Neural cell (in vitro differentiated cells): ENCODE measurements around the gene MTRFR.

Experiments
- EZH2 ChIP-seq: fragments of 200-600, 300-800 bp; shearing (Covaris generic), sonication (generic); IDR thresholded peaks from 2 replicates; pipeline ENCODE4 v1.6.1; 2014; ENCODE audit warnings: antibody characterized with exemption, low read length, borderline replicate concordance, mild to moderate bottlenecking; ENCODE audit not compliant: insufficient read depth, poor library complexity, severe bottlenecking
- RAD21 ChIP-seq: fragments of 450-650 bp; conservative IDR thresholded peaks from 2 replicates; pipeline ENCODE4 v1.6.1; 2014; ENCODE audit warnings: antibody characterized with exemption, mild to moderate bottlenecking, moderate library complexity
- TAF1 ChIP-seq: IDR thresholded peaks from 2 replicates; pipeline ENCODE4 v1.6.1; 2012; ENCODE audit warnings: low read depth
- TF ChIP-seq, protein P1 (sequence below): fragments of 450-650 bp; IDR thresholded peaks from 2 replicates; pipeline ENCODE4 v1.5.1; 2014; ENCODE audit warnings: antibody characterized with exemption, mild to moderate bottlenecking, moderate library complexity; ENCODE audit not compliant: poor library complexity, severe bottlenecking
- TF ChIP-seq, protein P2 (sequence below): IDR thresholded peaks from 2 replicates; pipeline ENCODE4 v1.6.1; 2012; ENCODE audit warnings: borderline replicate concordance

DNA sequence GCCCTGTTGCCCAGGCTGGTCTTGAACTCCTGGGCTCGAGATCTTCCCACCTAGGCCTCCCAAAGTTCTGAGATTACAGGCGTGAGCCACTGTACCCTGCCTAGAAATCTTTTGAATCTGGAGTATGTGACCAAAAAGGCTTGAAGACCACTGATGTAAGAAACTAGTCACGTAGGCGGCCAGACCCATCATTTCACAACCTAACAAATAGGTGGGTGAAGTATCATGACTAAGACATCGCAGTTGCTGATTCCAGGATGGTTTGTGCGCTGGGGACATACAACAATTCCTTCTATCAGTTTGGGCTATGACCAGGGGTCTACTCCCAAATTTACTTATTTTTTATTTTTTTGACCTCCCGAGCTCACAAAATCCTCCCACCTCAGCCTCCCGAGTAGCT is 50.2 kb downstream of the MTRFR start:
- TF ChIP-seq, protein P1, sequence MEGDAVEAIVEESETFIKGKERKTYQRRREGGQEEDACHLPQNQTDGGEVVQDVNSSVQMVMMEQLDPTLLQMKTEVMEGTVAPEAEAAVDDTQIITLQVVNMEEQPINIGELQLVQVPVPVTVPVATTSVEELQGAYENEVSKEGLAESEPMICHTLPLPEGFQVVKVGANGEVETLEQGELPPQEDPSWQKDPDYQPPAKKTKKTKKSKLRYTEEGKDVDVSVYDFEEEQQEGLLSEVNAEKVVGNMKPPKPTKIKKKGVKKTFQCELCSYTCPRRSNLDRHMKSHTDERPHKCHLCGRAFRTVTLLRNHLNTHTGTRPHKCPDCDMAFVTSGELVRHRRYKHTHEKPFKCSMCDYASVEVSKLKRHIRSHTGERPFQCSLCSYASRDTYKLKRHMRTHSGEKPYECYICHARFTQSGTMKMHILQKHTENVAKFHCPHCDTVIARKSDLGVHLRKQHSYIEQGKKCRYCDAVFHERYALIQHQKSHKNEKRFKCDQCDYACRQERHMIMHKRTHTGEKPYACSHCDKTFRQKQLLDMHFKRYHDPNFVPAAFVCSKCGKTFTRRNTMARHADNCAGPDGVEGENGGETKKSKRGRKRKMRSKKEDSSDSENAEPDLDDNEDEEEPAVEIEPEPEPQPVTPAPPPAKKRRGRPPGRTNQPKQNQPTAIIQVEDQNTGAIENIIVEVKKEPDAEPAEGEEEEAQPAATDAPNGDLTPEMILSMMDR, result no peak
- TF ChIP-seq EZH2 (no peak), RAD21 (no peak), TAF1 (no peak)
- TF ChIP-seq, protein P2, sequence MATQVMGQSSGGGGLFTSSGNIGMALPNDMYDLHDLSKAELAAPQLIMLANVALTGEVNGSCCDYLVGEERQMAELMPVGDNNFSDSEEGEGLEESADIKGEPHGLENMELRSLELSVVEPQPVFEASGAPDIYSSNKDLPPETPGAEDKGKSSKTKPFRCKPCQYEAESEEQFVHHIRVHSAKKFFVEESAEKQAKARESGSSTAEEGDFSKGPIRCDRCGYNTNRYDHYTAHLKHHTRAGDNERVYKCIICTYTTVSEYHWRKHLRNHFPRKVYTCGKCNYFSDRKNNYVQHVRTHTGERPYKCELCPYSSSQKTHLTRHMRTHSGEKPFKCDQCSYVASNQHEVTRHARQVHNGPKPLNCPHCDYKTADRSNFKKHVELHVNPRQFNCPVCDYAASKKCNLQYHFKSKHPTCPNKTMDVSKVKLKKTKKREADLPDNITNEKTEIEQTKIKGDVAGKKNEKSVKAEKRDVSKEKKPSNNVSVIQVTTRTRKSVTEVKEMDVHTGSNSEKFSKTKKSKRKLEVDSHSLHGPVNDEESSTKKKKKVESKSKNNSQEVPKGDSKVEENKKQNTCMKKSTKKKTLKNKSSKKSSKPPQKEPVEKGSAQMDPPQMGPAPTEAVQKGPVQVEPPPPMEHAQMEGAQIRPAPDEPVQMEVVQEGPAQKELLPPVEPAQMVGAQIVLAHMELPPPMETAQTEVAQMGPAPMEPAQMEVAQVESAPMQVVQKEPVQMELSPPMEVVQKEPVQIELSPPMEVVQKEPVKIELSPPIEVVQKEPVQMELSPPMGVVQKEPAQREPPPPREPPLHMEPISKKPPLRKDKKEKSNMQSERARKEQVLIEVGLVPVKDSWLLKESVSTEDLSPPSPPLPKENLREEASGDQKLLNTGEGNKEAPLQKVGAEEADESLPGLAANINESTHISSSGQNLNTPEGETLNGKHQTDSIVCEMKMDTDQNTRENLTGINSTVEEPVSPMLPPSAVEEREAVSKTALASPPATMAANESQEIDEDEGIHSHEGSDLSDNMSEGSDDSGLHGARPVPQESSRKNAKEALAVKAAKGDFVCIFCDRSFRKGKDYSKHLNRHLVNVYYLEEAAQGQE, result no peak
